ENCODE data around the gene VAV1.

GRCh38 chr19:6793973-6794372 is 21.5 kb downstream of the VAV1 start:
- TF ChIP-seq CTCF (conservative IDR thresholded peaks at IDR 0.05; ENCODE audit: low read depth in 2 of 2), result no peak
- no peak for TF ChIP-seq EZH2phosphoT487 (IDR thresholded peaks at IDR 0.05; ENCODE audit: unreplicated experiment)
- TF ChIP-seq REST (IDR thresholded peaks at IDR 0.05; ENCODE audit: unreplicated experiment), result no peak
- TF ChIP-seq EZH2 (IDR thresholded peaks at IDR 0.05; ENCODE audit: low read depth, unreplicated experiment), result no peak
- TF ChIP-seq POLR2AphosphoS5 (IDR thresholded peaks at IDR 0.05; ENCODE audit: low read depth), result no peak

Measured in GM23338 (cell line).